Muscle of back (tissue), 11 donors: ENCODE measurements around the gene PIAS3. TPM values are rescaled to one million over a fixed set of nuclear protein-coding genes. Genes with fewer than 3 reads are reported as not detected.
"Not testable (repeated sequence)": the region's sequence is repeated elsewhere in the genome, so short reads cannot be mapped to it uniquely, and the experiment has no call there.

Experiments
- DNase-seq, 3 donors: peaks; one replicate each; pipeline versions ENCODE4 v3.0.0 to v3.0.0-alpha.2; 2013
- polyA plus RNA-seq, 10 donors: library from polyadenylated mRNA; unstranded; fragments of 120-200 nt; gene quantifications; one replicate each; pipeline ENCODE4 v1.2.1, GENCODE V29; 2013; ENCODE audit not compliant: insufficient read length in 10 of 10

The PIAS3 gene
- polyA plus RNA-seq, 10 donors: 37.9 to 62.4 (median 45.7) TPM

GRCh38 chr1:145826030-145826429 lies 32.9 kb downstream of the PIAS3 start:
- DNase-seq: no peak

DNA sequence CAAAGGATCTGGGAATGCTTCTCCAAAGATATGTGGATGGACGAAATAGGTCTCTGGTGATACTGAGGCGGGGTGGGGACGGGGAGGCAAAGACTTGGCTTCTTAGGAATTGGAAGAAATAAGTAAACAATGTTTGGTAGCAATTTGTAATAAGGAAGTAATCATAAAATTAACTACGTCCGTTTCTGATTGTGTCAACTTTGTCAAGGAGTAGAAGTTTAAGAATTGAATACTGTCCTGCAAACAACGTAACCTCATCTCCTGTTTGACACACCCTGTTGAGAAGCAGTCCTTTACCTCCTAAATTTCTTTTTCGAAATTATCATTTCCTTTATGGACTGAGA lies 34.4 kb downstream of the PIAS3 start:
- no peak for DNase-seq

DNA sequence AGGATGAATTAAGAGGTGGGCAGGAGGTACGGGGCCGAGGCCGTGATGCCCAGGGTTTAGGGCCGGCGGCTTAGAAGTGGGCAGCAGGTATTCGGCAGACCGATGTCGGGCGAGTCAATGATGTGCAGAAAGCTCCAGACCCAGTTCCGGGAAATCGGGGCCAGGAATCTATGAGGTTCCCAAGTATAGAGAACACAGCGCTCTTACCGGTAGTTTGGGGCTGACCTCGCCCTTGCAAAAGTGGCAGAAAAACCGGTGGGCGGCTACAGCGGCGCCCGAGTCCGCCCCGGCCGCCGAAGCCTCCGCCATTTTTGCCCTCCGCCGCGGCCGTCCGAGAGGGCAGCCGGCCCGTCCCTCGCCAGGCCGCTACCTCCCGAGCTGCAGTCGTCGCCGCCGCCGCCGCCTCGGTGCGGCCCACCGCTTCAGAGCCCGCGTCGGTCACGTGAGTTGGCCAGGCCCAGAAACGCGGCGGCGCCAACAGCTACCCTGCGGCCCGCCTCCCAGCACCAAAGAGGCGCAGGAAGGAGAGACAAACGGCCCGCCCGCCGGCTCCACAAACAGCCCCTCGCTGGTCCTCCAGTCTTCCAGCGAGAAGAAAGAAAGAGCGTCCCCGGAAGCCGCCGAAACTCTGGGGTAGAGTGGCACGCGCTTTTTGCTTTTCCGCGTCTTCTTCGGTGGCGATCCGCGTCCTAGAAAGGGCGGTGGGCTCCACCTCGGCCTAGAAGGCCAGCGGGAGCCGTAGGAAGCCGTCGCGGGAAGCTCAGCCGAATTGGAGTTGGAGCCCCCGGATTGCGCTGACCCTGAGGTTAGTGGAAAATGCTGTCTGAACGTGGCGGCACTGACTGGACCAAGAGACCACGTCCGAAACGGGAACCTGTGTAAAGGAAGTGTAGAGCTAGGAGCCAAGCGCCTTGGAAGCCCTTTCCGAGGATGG lies 35.0 kb downstream of the PIAS3 start, which contains the start of the genes POLR3C and RNF115:
POLR3C (plus strand) TSS at position 636 of the 934 bp plus-strand sequence. CDS start 1,577 bp downstream, outside the sequence.
RNF115 (minus strand) TSS at position 531 of the 934 bp plus-strand sequence; CDS start at position 309, 222 bp downstream.
- DNase-seq: peak; percentile 91 to 97 (median 92)

- DNase-seq: not testable (repeated sequence)
These were observed 36.0 kb downstream of the PIAS3 start for GRCh38 chr1:145822779-145823331.

DNA sequence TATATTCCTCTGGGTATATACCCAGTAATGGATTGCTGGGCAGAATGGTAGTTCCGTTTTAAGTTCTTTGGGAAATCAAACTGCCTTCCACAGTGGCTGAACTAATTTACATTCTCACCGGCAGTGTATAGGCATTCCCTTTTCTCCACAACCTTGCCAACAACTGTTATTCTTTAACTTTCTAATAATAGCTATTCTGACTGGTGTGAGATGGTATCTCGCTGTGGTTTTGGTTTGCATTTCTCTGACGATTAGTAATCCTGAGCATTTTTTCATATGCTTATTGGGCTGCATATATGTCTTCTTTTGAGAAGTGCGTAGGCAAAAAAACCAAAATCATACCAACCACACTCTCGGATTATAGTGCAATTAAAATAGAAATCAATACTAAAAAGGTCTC lies 40.8 kb downstream of the PIAS3 start:
- peak in 1 of 3 donors; percentile 26 for DNase-seq

DNA sequence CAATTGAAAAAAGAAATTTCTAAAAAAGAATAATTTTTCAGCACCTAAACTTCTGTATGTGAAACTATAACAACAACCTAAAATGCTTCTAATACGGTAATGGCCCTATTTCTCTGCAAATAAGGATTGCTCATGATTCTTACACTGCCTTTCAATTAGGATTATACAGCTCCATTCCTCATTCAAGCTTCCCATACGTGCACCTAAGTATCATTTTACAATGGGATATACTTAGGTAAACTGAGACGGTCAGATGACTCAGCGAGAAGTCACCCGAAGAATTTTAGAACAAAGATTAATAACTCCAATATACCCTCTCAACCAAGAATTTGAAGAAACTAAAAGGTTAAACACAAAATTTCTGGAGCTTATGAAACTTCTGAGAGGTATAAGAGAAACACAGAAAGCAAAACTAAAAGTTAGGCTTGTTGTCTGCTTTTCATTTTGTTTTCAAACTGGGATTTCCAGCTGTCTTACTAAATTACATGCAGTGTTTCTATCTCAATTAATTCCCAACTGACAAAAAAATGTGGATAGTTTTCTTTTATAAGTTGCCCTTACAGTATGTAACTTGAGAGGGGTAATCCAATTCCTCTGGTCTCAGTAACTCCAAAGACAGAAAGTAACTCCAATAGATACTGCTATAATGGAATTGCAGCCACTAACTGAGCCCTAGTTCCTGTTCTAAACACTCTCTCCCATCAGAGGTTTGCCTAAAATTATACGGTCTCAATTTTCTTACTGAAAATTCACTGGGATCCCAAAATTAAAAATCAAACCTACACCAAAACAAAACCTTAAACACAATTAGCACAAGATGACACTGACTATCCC lies 45.7 kb downstream of the PIAS3 start:
- not testable (repeated sequence) for DNase-seq

DNA sequence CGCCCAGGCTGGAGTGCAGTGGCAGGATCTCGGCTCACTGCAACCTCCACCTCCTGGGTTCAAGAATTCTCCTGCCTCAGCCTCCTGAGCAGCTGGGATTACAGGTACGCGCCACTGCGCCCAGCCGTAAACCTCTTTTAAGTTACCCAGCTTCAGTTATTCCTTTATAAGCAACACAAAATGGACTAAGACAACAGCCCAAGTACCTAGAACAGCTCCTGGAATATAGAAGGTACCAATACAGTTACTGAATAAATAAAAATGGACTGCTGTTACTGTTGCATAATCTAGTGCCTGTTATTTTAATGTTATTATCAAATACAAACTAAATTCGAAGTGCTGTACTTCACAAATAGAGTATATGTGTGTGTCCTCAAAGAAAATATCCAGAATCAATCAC lies 52.0 kb downstream of the PIAS3 start:
- DNase-seq: no peak

DNA sequence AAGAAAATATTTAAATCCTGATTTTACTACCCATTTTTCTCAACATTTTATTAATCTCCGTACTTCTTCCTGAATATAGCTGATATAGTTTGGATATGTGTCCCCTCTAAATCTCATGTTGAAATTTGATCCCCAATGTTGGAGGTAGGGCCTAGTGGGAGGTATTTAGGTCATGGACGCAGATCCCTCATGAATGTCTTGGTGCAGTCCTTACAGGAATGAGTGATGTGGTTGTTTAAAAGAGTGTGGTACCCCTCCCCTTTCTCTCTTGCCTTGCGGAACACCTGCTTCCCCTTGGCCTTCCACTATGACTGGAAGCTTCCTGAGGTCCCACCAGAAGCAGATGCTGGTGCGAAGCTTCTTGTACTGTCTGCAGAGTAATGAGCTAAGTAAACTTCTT lies 52.5 kb downstream of the PIAS3 start:
- DNase-seq: no peak

DNA sequence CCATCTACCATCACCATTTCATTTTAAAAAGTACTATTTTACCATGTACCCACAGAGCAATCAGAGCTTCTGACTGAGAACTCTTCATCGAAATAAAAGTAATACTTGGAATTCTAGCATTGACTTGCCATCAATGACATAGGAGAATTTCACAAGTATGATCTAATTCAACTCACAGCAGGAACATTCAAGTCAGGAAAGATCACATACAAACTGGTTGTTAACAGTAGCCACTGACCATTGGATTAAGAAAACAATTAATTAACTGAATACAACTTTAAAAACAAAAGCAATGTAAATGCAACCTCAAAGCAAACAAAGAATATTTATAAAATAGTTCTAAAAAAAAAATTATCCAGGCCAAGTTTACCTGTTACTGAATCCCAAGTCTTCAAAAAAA lies 53.8 kb downstream of the PIAS3 start:
- DNase-seq: no peak

DNA sequence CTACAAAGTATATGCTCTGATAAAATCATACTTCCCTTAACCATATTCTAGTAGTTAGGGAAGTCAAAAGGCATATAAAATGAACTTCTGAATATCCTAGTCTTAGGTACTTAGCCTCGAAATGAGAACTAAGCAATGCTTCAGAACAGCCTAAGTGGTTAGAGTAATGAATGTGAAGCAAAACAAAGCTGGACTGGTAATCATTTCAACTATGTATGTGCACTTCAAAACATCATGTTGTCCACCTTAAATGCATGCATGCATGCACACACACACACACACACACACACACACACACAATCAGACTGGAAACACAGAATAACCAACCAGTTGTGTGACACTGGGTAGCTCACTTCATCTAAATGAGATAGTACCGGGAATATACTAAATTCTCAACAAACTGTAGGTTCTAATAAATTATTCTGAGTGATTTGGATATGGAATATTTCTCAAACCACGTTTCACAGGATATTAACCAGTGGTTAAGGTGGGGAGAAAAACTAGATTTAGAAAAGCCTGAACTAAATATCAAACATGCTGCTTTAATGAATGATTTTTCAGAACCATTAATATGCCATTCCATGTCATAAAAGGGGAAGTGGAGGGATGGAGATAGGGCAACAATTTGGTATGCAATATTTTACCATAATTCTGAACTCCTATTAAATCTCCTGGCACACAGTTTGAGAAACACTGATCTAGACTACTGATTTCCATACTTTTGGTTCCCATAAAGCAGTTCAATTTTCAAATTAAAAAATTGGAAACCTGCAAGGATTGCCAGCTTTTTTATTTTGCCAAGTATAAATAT lies 54.4 kb downstream of the PIAS3 start:
- no peak for DNase-seq

GRCh38 chr1:145799806-145800205 lies 59.1 kb downstream of the PIAS3 start:
- no peak for DNase-seq

Other genes starting within 250 kb of the PIAS3 start
- gene PDZK1, start 151.7 kb downstream of the PIAS3 start, polyA plus RNA-seq: 1 to 10 TPM in 4 of 10 donors, under 1 TPM in 6; 0.34 to 1.5 (median 0.91) TPM
- gene CD160, start 139.6 kb downstream of the PIAS3 start, polyA plus RNA-seq: 1 to 10 TPM in 4 of 10 donors, under 1 TPM in 6; 0.25 to 1.8 (median 0.62) TPM
- gene RNF115, start 35.0 kb downstream of the PIAS3 start, polyA plus RNA-seq: 10 to 100 TPM; 11.2 to 21.2 (median 15.5) TPM
- 10 to 100 TPM; 18.2 to 22.9 (median 21.0) TPM for gene POLR3C, start 34.9 kb downstream of the PIAS3 start, polyA plus RNA-seq
- gene NUDT17, start 13.5 kb downstream of the PIAS3 start, polyA plus RNA-seq: 10 to 100 TPM in 8 of 10 donors, 1 to 10 TPM in 2; 8.4 to 17.9 (median 12.9) TPM
- 1 to 10 TPM; 1.8 to 4.6 (median 2.3) TPM for gene ANKRD35, start 26.8 kb upstream of the PIAS3 start, polyA plus RNA-seq
- 10 to 100 TPM in 2 of 10 donors, 1 to 10 TPM in 8; 2.4 to 17.0 (median 7.5) TPM for gene ITGA10, start 51.0 kb upstream of the PIAS3 start, polyA plus RNA-seq
- gene PEX11B, start 59.6 kb upstream of the PIAS3 start, polyA plus RNA-seq: 10 to 100 TPM; 19.5 to 27.3 (median 23.9) TPM
- 100 to 1,000 TPM; 113 to 144 (median 122) TPM for gene RBM8A, start 68.4 kb upstream of the PIAS3 start, polyA plus RNA-seq
- gene LIX1L, start 98.9 kb upstream of the PIAS3 start, polyA plus RNA-seq: 10 to 100 TPM; 26.1 to 33.0 (median 30.1) TPM
- gene ANKRD34A, start 105.5 kb upstream of the PIAS3 start, polyA plus RNA-seq: 1 to 10 TPM in 6 of 10 donors, under 1 TPM in 4; 0.73 to 1.4 (median 1.1) TPM
- gene POLR3GL, start 105.6 kb upstream of the PIAS3 start, polyA plus RNA-seq: 10 to 100 TPM; 32.9 to 41.1 (median 37.8) TPM
- 100 to 1,000 TPM; 214 to 318 (median 275) TPM for gene TXNIP, start 137.5 kb upstream of the PIAS3 start, polyA plus RNA-seq
- 100 to 1,000 TPM; 103 to 254 (median 180) TPM for gene HJV, start 162.7 kb upstream of the PIAS3 start, polyA plus RNA-seq